ENCODE measurements around the gene DNAH8. TPM values are rescaled to one million over a fixed set of nuclear protein-coding genes. Genes with fewer than 3 reads are reported as not detected.

The DNAH8 gene
- polyA plus RNA-seq, 3 donors: not detected

- Histone ChIP-seq H3K4me1 (ENCODE audit: control insufficient read depth in 1 of 2, insufficient read depth in 2 of 2, low read length in 2 of 2) (peaks cover 7 to 11% of the 10 kb centered on the region in 2 donors), H2AFZ (ENCODE audit: insufficient read depth, low read depth, low read length, poor library complexity, severe bottlenecking) (no peak overlapping the region), H3K9me3 (replicated peaks in 1 of 2; ENCODE audit: control insufficient read depth in 1 of 2, insufficient read depth in 1 of 2, low read length in 2 of 2) (no peaks in the 10 kb centered on the region), H3K79me2 (ENCODE audit: insufficient read depth, low read length) (no peaks in the 10 kb centered on the region), H3K4me2 (replicated peaks; ENCODE audit: extremely low read depth, low read length, poor library complexity, severe bottlenecking) (no peak overlapping the region), H4K20me1 (ENCODE audit: insufficient read depth, low read length) (no peaks in the 10 kb centered on the region), H3K36me3 (replicated peaks in 1 of 2; ENCODE audit: control insufficient read depth in 1 of 2, insufficient read depth in 2 of 2, low read length in 2 of 2) (no peaks in the 10 kb centered on the region), H3K27ac (ENCODE audit: low read depth in 1 of 2, low read length in 2 of 2) (no peak overlapping the region), H3K9ac (ENCODE audit: insufficient read depth, low read length, poor library complexity, severe bottlenecking) (no peak overlapping the region), H3K27me3 (ENCODE audit: control insufficient read depth in 2 of 2, insufficient read depth in 2 of 2, low read length in 2 of 2) (peaks cover 36 to 52% of the 10 kb centered on the region in 2 donors), H3K4me3 (replicated peaks in 1 of 3; ENCODE audit: low read depth in 2 of 3, low read length in 3 of 3) (no peak overlapping the region)
- H3K4me3 Mint-ChIP-seq: no peak overlapping the region
- H3K4me1 Mint-ChIP-seq: peaks cover 8% of the 10 kb centered on the region
- H3K36me3 Mint-ChIP-seq: peaks cover 0 to 5% of the 10 kb centered on the region in 2 donors
- H3K9me3 Mint-ChIP-seq: peaks cover 0 to 9% (median 0%) of the 10 kb centered on the region in 7 donors
- WGBS (ENCODE audit: insufficient coverage): 100% methylated on average over 1 of the region's 1 CpG
- H3K27ac Mint-ChIP-seq: no peak overlapping the region
- no peak for DNase-seq
- peaks cover 34 to 48% (median 37%) of the 10 kb centered on the region in 3 donors for H3K27me3 Mint-ChIP-seq (ENCODE audit: low read depth in 3 of 3)
- TF ChIP-seq CTCF (IDR thresholded peaks at IDR 0.05): no peak
- intact Hi-C loops (cut with micrococcal nuclease): no loop called here
Measured at GRCh38 chr6:38719358-38719757, 4.2 kb downstream of the DNAH8 start.

- Histone ChIP-seq H3K9ac (ENCODE audit: insufficient read depth, low read length, poor library complexity, severe bottlenecking) (no peak overlapping the region), H3K27me3 (ENCODE audit: control insufficient read depth in 2 of 2, insufficient read depth in 2 of 2, low read length in 2 of 2) (peaks cover 28 to 42% of the 10 kb centered on the region in 2 donors), H3K4me1 (ENCODE audit: control insufficient read depth in 1 of 2, insufficient read depth in 2 of 2, low read length in 2 of 2) (peaks cover 2% of the 10 kb centered on the region in 2 donors), H3K79me2 (ENCODE audit: insufficient read depth, low read length) (no peaks in the 10 kb centered on the region), H4K20me1 (ENCODE audit: insufficient read depth, low read length) (no peaks in the 10 kb centered on the region), H3K27ac (ENCODE audit: low read depth in 1 of 2, low read length in 2 of 2) (no peak overlapping the region), H3K4me3 (replicated peaks in 1 of 3; ENCODE audit: low read depth in 2 of 3, low read length in 3 of 3) (no peak overlapping the region), H2AFZ (ENCODE audit: insufficient read depth, low read depth, low read length, poor library complexity, severe bottlenecking) (no peak overlapping the region), H3K9me3 (replicated peaks in 1 of 2; ENCODE audit: control insufficient read depth in 1 of 2, insufficient read depth in 1 of 2, low read length in 2 of 2) (no peaks in the 10 kb centered on the region), H3K4me2 (replicated peaks; ENCODE audit: extremely low read depth, low read length, poor library complexity, severe bottlenecking) (no peak overlapping the region), H3K36me3 (replicated peaks in 1 of 2; ENCODE audit: control insufficient read depth in 1 of 2, insufficient read depth in 2 of 2, low read length in 2 of 2) (no peaks in the 10 kb centered on the region)
- H3K27me3 Mint-ChIP-seq (ENCODE audit: low read depth in 3 of 3): peaks cover 25 to 39% (median 29%) of the 10 kb centered on the region in 3 donors
- H3K4me3 Mint-ChIP-seq: no peak overlapping the region
- peaks cover 0 to 9% (median 0%) of the 10 kb centered on the region in 7 donors for H3K9me3 Mint-ChIP-seq
- WGBS (ENCODE audit: insufficient coverage): no CpG with 5 or more reads among the region's 2 CpGs
- no peak overlapping the region for H3K27ac Mint-ChIP-seq
- intact Hi-C loops (cut with micrococcal nuclease): no loop called here
- no peak for DNase-seq
- no peak for TF ChIP-seq CTCF (IDR thresholded peaks at IDR 0.05)
- H3K4me1 Mint-ChIP-seq: peaks cover 2% of the 10 kb centered on the region
- H3K36me3 Mint-ChIP-seq: peaks cover 0 to 4% of the 10 kb centered on the region in 2 donors
Measured at GRCh38 chr6:38720295-38720694, 5.2 kb downstream of the DNAH8 start.

Data from CD14-positive monocyte (primary cell).